Cardiac muscle cell (in vitro differentiated cells and primary cell): ENCODE measurements around the gene PABPN1L. TPM values are rescaled to one million over a fixed set of nuclear protein-coding genes. Genes with fewer than 3 reads are reported as not detected.
A peak's percentile ranks its signal among the peaks of the same experiment; 100 is the strongest.

Experiments
- DNase-seq, 2 donors: peaks; one replicate each; pipeline versions ENCODE4 v3.0.0 to v3.0.0-alpha.2; 2010 to 2017; ENCODE audit warnings: low read depth in 1 of 2, low spot score in 1 of 2
- H3K27ac ChIP-seq: fragments of 200-600 bp; sonication (generic); 2 replicates; pipeline ENCODE4 v1.5.1; 2016
- H3K27me3 ChIP-seq: fragments of 200-600 bp; sonication (generic); 2 replicates; pipeline ENCODE4 v1.6.0; 2016; ENCODE audit warnings: control low read depth
- H3K36me3 ChIP-seq: fragments of 200-600 bp; sonication (generic); 2 replicates; pipeline ENCODE4 v1.5.1; 2016; ENCODE audit warnings: control low read depth
- H3K4me1 ChIP-seq: fragments of 200-600 bp; sonication (generic); 2 replicates; pipeline ENCODE4 v1.8.1; 2017; ENCODE audit warnings: low read depth, mild to moderate bottlenecking, mixed run types
- H3K4me3 ChIP-seq: fragments of 200-600 bp; sonication (generic); 2 replicates; pipeline ENCODE4 v1.5.1; 2016; ENCODE audit warnings: mild to moderate bottlenecking
- H3K9me3 ChIP-seq: fragments of 200-600 bp; sonication (generic); 2 replicates; pipeline ENCODE4 v1.5.1; 2017; ENCODE audit warnings: low read depth, mild to moderate bottlenecking, control low read depth
- polyA plus RNA-seq: library from polyadenylated mRNA; unstranded; fragments of >200 nt; fragmentation: Nextera tagmentation; extraction: Ambion mirVana; gene quantifications from 2 replicates; pipeline ENCODE4 v1.2.1, GENCODE V29; 2016
- total RNA-seq: library from RNA; depleted of rRNA; stranded (reverse); fragments of >200 nt; gene quantifications from 2 replicates; pipeline ENCODE4 v1.2.3, GENCODE V29; 2016
- TF ChIP-seq, protein P1 (sequence below): IDR thresholded peaks from 2 replicates; pipeline ENCODE4 v1.5.1; 2012; ENCODE audit warnings: low read depth, mild to moderate bottlenecking, low read length

Gene PABPN1L
- total and polyA plus RNA-seq, 2 experiments from 2014 or later: 0.32 TPM; not detected in 1

DNA sequence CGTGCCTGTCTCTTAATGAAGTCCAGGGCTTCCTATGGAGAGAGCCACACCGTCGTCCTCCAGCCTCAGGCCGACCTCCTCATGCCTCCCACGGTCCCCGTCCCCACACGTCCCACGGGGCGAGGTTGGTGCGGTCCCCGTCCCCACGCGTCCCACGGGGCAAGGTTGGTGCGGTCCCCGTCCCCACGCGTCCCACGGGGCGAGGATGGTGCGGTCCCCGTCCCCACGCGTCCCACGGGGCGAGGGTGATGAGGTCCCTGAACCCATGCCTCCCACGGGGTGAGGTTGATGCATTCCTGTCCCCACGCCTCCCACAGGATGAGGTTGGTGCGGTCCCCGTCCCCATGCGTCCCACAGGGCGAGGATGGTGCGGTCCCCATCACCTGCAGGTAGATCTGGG lies 30.6 kb downstream of the PABPN1L start:
- no peak overlapping the region for H3K27ac ChIP-seq
- H3K4me1 ChIP-seq: no peaks in the 10 kb centered on the region
- H3K9me3 ChIP-seq: no peaks in the 10 kb centered on the region
- H3K27me3 ChIP-seq: no peaks in the 10 kb centered on the region
- DNase-seq: no peak
- TF ChIP-seq, protein P1, sequence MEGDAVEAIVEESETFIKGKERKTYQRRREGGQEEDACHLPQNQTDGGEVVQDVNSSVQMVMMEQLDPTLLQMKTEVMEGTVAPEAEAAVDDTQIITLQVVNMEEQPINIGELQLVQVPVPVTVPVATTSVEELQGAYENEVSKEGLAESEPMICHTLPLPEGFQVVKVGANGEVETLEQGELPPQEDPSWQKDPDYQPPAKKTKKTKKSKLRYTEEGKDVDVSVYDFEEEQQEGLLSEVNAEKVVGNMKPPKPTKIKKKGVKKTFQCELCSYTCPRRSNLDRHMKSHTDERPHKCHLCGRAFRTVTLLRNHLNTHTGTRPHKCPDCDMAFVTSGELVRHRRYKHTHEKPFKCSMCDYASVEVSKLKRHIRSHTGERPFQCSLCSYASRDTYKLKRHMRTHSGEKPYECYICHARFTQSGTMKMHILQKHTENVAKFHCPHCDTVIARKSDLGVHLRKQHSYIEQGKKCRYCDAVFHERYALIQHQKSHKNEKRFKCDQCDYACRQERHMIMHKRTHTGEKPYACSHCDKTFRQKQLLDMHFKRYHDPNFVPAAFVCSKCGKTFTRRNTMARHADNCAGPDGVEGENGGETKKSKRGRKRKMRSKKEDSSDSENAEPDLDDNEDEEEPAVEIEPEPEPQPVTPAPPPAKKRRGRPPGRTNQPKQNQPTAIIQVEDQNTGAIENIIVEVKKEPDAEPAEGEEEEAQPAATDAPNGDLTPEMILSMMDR: no peak
- H3K4me3 ChIP-seq: no peak overlapping the region
- peaks cover 2% of the 10 kb centered on the region for H3K36me3 ChIP-seq

DNA sequence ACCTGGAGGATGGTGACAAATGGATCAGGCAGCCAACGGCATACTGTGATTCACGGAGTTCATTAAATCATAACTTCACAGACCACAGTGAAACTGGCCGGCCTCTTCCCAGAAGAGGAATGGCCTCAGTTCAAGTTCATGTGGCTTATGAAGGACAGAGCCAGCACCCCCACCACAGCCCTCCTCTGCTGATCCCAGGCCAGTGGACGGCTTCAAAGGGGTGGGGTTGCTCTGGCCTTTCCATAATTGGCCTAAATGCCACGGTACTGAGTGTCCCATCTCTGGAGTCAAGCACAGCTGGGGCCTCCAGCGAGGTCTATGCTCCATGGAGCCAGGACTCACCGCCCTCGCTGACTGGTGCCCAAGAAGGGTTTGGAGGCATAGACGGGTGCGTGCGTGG lies 31.1 kb downstream of the PABPN1L start:
- H3K36me3 ChIP-seq: peaks cover 2% of the 10 kb centered on the region
- no peaks in the 10 kb centered on the region for H3K27me3 ChIP-seq
- H3K4me1 ChIP-seq: no peaks in the 10 kb centered on the region
- H3K27ac ChIP-seq: no peak overlapping the region
- no peak overlapping the region for H3K4me3 ChIP-seq
- TF ChIP-seq, protein P1: no peak
- peak in 1 of 2 donors; percentile 12 for DNase-seq
- H3K9me3 ChIP-seq: no peaks in the 10 kb centered on the region

DNA sequence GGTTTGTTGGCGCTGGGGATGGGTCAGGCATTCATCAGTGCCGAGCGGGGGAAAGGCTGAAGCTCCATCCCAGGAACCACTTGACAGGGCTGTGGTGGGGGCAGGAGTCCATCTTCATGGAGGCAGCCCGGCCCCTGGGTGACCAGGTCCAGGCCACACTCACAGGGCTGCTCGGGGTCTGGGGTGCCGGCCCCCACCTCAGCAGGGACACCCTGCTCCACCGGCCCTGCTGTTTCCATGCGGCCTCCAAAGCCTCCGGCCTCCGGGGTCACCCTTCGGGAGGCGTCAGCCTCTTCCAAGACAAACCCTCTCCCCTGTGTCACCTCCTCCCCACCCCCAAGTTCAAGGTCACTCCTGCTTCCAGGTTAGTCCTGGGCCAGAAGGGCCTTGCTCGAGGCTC lies 31.8 kb downstream of the PABPN1L start:
- Histone ChIP-seq H3K27me3 (no peaks in the 10 kb centered on the region), H3K4me3 (no peak overlapping the region), H3K36me3 (peaks cover 2% of the 10 kb centered on the region), H3K27ac (no peak overlapping the region), H3K4me1 (no peaks in the 10 kb centered on the region), H3K9me3 (no peaks in the 10 kb centered on the region)
- DNase-seq: no peak
- TF ChIP-seq, protein P1: no peak

DNA sequence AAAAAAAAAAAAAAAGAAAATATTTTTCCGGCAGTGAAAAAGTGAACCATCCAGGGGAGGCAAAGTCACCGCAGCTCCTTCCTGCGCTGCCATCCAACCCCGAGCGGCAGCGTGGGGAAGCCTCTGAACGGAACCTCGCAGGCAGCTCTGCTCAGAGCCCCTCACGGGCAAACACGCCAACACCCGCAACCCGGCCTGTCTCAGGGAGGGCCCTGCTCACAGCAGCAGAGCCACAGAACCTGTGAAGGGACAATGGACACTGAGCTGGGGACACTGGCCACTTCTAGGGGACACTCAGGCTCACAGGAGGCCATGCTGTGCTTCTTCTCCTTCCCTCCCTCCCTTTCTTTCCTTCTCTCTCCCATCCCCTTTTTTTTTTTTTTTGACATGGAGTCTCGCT lies 33.4 kb downstream of the PABPN1L start:
- Histone ChIP-seq H3K4me3 (no peak overlapping the region), H3K9me3 (no peaks in the 10 kb centered on the region), H3K4me1 (no peaks in the 10 kb centered on the region), H3K27ac (no peak overlapping the region), H3K36me3 (peaks cover 2% of the 10 kb centered on the region), H3K27me3 (no peaks in the 10 kb centered on the region)
- TF ChIP-seq, protein P1: no peak
- no peak for DNase-seq

DNA sequence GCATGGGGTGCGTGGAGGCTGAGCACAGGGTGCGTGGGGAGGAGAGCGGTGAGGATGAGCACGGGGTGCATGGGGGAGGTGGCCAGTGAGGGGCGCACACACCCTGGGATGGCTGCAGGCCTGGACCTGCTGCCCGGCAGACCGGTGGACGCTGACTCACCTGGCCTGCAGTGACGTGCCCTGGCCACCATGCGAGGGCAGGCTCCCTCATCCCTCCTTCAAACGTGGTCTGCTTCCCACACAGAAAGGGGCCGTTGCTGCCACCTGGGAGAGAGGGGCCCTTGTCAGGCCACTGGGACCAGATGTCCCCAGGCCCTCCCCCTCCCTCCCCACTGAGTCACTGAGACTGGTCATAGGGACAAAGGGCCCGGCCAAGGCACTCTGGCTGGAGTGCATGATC lies 34.6 kb downstream of the PABPN1L start:
- no peaks in the 10 kb centered on the region for H3K27me3 ChIP-seq
- H3K4me3 ChIP-seq: no peak overlapping the region
- H3K27ac ChIP-seq: no peak overlapping the region
- peaks cover 2% of the 10 kb centered on the region for H3K36me3 ChIP-seq
- TF ChIP-seq, protein P1: no peak
- no peaks in the 10 kb centered on the region for H3K9me3 ChIP-seq
- DNase-seq: no peak
- no peaks in the 10 kb centered on the region for H3K4me1 ChIP-seq

DNA sequence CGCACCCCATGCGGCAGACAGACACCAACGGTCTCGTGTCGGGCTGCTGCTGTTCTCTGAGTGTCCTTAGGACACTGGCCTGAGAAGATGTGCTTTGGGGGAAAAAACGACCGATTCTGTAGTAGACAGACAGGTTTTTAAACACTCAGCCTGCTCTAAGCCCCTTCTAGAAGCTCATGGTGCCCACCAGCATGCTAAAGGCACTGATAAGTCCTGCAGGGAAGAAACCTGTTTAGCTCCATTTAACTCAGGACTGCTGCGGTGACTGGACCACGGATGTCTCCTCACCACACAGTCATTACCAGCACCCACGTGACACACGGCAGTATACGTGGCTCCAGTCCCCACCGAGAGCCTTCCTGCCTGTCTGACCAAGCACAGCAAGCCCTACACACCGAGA lies 35.7 kb downstream of the PABPN1L start:
- Histone ChIP-seq H3K4me3 (no peak overlapping the region), H3K9me3 (no peaks in the 10 kb centered on the region), H3K27me3 (no peaks in the 10 kb centered on the region), H3K4me1 (no peaks in the 10 kb centered on the region), H3K36me3 (peaks cover 2% of the 10 kb centered on the region), H3K27ac (no peak overlapping the region)
- TF ChIP-seq, protein P1: no peak
- no peak for DNase-seq
